GM18858 (cell line): ENCODE data around the gene HOXB4.

Source experiments
- ATAC-seq: cut with Tn5 transposase; IDR thresholded peaks from one replicate; pipeline ENCODE4 v1.9.1; 2021; ENCODE audit not compliant: unreplicated experiment

HOXB4 gene

DNA sequence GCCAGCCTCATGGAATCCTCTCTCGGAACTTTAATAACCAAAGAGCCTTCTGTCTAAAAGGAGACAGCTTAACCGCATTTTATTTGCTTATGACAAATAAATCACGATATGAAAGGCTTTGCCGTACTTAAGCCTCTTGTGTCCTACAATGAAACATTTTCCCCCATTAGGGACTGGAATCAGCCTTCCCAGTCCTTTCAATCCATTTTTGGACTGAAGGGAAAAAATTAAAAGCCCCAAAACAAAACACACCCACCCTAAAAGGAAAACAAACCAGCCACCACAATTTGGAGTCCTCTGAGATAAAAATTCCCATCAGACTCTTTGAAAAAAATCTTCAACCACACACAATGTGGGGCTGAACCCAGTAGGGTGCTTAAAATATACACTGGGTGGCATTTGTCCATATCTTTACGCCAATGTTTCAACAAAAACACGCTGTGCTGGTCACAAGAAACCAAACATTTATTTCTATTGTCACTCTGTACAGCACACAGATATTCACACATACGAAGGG, 3.0 kb downstream of the HOXB4 start:
- no peak for ATAC-seq

DNA sequence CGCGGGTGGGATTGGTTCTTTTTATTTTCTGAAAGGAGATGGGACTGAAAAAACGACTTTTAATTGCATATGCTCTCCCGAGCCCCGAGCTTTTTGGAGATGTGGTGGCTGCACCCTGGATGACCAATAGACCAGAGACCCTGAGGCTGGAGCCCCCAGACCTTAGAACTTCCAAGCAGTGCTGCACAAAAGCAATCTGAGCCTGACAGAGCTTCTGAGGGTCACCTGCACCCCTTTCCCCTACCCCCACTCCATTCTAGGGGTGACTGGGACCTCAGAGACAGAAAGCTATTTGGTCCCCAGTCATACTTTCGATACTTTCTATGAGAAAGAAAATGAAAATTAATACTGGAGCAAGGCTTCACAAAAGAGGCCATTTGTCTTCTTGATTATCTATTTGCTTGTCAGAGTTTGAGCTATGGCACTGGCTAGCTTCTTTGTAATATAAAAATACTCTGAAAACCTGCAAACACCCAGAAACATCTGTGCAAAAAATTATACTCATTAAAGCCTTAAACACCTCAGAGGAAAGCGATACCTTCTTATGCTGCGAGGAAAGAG, 3.6 kb downstream of the HOXB4 start:
- ATAC-seq, result no peak

DNA sequence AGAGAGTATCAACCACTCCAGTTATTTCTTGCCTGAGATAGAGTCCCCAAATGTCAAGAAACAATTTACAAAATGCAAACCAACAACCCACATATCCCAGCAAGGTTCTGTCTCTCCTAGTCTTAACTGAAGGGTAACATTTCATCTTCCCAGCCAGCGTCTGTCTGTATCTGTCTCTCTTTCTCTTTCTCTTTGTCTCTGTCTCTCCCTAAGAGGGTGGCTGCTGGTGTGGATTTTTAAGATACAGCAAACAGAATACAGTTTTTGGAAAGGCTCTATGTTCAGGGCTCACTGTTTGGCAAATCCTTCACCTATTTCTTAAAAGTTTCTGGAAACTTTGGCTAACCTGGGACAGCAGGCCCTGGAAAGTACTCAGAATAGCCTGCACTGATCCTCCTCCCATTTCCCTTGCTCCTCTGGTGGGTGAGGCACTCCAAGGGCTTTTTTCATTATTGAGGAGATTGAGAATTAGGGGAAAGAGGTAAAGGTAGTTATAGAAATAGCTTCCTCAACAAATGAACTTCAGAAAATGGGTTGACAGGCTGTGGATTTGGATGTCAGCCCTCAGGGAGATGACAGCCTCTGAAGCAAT, 6.2 kb downstream of the HOXB4 start:
- no peak for ATAC-seq

DNA sequence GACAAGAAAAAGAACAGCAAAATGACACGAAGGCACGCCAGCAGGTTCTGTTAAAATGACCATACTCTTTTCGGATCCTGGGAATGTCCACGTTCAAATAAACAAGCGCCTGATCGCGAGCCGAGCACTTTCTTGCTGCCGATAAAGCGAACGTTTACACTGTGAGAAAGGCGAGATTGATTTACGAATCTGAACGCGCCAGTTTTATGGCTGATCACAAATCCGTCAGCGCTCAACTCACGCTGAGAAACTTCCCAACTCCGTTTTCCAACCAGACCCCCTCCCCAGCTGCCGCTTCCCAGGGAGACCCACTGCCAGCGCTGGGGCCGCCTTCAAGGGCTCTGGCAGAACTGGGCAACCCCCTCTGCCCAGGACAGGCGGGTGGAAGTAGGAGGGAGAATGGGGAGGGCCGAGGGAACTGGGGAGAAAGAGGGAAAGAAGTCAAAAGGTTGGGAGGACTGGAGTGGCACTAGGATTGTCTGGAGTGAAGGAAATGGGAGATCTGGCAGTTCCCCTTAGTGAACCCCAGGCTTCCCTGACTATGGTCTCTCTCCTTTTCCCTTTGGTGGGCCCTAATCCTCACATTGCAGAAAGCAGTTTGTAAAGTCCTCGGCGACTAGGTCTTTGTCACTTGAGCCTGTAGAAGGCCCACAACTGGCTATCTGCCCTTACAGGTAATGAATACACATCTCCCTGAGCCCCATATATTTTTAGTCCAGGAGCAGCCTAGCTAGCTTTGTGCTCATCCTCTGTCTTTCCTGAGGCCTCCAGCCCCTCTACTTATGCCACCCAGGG, 6.9 kb downstream of the HOXB4 start:
- no peak for ATAC-seq

DNA sequence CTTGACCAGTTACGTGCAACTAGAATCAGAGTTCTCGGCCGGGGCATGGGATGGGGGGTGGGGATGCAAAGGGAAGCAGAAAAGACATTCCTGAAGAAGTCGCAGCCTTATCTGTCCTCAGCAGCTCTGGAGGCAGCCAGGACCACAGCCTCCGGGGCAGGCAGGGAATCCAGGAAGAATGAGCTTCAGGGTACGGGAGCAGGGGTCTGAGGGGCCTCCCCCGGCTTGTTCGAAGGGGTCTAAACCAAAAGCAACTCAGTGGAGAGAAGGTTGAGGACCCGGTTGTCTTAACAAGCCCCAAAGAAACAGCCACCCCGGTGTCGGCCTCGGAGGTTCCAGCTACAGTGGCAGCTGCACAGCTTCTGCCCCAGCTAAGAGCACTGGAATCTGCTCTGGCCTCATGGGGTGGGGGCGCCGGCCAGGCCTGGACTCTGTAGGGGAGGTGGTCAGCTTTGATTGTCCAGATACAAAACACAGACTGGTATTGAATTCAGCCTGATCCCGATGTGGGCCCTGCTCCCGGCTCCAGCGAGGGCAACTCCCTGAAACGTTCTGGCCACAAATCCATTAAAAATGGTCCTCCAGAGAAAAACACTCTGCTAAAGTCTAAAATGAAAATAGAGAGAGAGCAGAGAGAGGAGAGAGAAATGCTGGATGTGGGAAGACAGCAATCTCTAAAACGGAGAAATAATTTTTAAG, 7.7 kb downstream of the HOXB4 start:
- no peak for ATAC-seq

DNA sequence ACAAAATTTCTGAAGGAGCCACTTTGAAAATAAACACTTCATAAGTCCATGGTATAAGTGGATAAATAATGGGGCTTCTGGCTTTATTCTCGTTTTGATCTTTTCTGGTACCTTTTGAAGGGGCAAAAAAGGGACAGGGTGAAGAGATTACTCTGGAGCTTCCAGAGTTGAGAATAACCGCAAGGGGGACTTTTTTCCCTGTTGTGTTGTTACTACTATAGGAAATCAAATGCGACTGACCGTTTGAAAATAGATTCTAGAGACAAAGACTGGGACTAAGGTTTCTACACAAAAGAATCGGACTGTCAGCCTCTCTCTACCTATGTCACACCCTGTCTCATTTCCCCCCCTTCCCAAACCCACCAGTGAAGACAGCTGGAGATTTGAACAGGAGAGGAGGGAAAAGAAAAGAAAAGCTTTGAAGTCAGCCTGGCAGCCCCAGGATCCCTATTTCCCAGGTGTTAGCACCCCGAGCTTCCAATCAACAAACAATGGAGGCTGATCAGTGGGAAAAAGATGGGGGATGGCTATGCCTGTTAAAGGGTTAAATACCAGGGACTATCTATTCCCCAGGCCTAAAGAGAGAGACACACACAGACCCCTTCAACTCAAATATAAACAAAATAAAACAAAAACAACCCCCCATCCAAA, 8.4 kb downstream of the HOXB4 start:
- ATAC-seq, result no peak

DNA sequence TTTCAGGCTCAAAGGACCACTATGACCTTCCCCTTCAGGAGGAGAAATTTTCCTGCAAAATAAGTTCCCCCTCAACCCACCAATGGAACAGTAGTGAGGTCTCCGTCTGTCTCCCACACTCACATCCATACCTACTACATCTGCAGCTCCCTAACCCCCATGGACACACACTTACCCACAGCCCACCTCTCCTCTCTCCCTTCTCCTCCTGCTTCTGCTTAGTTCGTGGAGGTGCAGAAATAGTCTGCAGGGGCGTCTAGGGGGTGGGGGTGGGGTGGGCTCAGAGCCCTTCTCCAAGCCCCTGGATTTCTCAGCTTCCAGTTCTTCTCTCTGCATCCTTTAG, 8.9 kb downstream of the HOXB4 start:
- no peak for ATAC-seq

DNA sequence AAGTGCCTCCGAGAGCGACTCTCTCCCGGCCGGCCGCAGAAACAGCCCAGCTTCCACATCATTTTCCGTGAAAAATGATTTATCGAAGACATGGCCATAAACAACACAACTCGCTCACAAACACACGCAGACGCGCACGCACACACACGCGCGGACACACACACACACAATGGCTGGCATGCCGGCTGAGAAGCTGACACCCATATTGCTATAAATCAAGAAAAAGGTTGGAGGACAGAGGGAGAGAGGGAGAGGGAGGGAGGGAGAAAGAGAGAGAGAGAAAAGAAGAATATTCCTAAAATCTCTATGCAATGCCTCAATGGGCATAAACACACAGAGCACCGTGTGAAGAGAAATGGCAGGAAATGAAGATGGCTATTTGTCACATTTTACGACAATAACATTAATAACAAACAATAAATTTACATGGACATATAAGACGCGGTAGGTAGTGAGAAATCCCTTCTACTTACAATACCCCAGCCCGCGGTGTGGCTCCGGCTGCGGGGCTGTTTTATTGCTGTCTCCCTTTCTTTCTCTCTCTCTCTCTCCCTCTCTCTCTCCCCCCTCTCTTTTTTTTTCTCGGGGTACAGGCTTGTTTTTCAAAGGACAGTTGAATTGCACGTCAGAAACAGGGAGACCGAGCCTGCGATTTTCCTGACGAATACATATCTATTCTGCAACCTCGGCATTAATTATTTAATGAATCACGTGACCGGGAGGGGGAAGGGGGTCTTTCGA, 9.5 kb downstream of the HOXB4 start:
- ATAC-seq, result no peak

DNA sequence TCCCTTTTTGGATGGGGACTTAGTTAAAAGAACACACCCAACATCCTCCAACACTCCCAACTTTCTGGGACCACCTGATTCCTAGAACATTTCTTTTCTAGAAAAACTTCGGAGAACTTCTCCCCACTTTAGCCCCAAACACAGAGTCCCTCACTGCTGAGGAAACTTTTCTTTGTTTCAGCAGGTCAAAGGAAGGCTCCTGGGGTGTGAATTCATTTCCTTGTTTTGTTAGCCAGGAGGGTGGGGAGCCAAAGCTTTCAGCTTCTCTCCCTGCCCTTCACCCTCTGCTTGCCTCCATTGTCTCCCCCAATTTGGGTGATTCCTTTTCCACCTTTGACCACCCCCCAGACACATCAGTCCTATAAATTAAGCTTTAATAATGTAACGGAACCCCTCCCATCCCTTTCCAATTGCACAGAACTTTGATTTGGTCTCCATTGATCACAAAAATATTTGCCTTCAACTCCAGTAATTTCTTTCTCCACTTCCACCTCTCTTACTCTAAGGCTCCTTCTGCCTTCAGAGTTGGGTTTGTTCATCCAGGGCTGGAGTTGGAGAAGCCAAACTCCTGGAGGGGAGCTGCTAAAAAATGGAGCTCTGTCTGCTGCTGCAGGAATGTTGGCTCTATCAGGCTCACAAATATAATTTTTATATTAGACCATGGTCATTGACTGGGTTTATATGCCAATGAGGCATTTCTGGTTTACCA, 10.3 kb downstream of the HOXB4 start:
- ATAC-seq, result no peak

DNA sequence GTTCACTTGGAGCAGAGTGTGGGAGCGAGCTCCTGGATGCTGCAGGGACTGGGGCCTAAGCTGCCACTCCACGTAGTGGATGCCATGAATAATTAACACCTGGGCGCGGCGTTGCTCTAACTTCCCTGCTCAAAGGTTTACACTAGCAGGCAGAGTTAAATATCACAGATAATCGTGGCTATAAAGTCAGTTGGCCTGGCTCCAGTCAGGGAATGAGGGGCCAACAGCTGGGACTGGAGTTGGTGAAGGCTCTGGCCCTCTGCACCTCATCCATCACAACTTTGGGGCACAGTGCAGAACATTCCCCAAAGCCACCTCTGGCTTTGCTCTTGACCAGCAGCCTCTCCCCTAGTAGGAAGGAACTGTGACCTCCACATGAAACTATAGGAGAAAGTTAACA, 10.9 kb downstream of the HOXB4 start:
- no peak for ATAC-seq

DNA sequence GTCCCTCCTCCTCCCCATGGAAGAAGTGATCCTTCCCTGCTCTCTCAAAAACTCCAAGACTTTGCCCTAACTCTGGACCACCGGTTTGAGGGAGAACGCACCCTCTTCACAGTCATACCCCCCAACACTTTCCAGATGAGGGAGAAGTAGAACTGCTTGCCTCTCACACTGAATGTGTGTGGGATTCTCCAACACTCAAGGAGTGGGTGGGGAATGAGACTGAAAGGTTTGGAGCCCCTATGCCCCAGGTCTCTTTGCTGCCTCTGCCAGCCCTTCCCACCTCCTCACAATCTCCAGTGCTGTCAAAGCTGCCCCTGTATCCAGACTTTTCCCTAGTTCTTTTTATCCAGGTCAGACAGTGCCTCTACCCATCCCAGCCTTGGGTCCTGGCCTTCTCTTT, 11.4 kb downstream of the HOXB4 start:
- ATAC-seq, result no peak

DNA sequence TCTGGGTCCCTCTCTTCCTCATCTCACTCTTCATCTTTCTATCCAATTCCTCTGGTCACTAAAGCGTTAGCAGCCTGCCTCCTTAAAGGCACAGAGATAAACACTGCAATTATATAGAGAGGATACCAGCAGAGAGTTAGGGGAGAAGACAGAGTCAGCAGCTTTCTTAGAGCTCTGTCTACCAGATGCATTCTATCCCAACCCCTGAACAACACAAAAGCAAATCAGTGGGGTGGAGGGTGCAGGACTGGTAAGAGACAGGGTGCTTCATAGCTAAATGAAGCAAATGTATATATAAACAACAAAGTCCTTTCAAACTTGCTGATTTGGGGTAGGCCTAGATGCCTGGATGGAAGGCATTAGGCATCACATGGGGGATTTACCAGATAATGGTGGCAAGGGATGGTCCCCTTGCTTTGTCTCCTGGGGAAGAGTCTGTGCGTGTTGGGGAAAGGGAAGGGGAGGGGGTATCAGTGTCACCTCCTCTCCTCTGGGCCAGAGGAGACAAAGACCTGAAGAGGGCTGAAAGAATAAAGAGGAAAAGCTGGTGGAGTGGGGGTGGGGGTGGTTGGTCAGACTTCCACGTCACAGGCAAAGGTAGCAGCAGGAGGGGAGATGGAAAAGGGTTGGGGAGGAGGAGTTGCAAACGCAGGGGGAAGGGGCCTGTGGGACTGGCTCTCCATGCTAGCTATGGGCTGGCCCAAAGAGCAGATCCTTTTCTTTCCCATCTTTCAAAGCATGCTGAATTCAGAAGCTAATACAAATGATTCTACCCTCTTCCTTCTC, 12.0 kb downstream of the HOXB4 start:
- ATAC-seq, result no peak

DNA sequence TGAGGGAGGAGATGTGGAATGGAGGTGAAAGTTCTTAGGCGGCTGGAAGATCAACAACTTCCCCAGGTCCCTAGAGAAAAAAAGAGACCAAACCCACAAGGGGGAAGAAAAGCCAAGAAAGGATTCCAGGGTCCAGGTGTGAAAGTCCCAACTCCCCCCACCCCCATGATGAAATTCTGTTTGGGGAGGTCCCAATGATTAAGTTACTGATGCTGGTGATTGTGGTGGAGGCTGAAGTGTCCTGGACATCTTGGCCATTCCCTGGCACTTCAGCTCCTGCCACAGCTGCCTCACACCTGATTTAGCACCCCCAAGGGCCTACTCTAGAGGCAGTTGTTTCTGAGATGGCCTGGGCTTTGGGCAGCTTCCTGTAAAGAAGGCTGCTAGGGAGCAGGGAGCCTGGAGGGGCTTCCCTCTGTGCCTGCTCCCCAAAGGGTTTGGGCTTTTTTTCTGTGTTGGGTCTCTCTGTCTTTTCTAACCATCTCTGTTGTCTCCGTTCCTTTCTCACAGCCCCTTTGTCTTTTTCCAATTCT, 13.1 kb downstream of the HOXB4 start:
- ATAC-seq, result no peak

DNA sequence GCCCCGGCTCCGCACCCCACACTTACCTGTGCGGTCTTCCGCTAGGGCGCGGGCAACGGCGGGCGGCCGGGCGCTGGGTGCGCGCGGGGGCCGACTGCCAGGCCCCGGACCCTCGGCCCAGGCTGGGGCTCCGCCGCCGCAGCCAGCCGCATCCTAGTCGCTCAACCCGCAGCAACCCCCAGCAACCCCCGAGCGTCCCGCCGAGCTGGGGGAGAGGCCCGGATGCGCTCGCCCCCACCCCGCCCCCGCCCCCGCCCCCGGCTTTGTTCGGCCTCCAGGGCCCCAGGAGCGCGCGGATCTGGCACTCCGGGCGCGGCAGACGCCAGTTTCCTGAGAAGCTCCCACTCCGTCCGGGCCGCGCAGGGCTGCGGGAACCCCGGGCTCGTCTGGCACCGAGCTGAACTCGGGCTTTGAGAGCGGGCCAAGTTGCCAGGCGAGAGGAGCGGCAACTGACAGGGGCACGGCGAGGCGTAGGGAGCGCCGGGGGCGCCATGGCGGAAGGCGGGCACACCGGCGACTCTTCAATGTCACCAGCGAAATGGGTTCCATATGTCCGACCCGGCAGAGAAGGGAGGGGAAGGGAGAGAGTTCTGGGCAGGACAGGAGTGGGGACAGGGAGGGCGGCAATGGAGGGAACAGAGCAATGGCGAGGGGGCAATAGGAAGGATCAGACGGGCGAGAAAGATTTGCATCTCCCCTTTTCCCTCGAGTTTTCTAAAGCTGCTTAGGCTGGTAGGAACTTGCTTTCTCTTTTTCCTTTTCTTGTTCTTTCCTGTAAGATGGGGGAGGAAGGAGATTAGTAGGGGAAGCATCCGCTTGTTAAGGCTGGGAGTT, 13.7 kb downstream of the HOXB4 start:
- no peak for ATAC-seq

DNA sequence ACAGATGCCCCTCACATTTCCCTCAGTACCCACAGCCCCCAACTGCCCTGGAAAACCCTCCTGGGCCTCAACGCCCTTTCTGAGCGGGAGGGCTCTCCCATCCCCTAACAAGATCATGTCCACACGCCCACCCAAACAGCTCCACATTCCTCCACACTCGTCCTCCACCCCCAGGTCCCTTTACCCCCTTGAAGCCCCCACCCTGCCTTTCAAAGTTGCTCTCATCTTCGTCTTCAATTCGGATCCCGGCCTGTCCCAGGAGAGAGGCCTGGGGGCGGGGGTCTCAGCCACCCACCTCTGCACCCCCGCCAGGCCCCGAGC, 14.3 kb downstream of the HOXB4 start:
- ATAC-seq, result no peak

DNA sequence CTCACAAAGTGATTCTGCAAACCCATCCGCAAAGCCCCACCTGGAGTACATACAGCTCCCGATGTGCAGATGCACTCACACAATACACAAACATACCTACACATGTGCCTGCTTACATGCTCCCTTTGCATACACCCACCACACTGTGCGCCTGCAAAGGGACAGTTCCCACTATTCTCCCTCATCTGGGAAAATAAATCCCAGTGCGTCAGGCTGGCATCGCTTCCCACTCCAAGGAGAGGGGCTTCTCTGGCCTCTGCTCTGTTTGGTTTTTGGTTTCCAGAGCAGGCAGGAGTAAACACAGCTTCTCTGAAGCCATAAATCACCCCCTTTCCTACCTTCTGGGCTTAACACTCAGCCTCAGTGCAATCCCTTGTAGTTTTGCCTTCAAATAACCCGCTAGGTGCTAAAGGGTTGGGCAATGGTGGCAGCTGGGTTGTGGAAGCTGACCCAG, 14.7 kb downstream of the HOXB4 start:
- no peak for ATAC-seq

DNA sequence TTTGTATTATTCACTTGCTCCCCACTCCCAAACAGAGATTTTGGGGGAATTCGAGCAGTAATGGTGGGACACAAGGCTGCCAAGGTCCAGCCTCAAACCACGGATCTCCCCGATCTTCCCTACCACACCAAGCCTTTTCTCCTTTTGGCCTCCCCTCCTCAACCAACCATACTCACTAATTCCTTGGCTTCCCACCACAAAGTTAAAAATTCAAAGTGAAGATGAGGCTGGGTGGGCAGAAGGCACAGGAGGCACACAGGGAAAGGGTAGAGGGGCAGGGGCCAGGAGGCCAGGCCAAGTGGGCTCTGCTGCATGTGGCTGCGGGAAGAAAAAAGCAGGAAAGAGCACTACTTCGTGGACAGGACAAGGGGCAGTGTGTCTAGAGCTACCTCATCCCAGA, 15.2 kb downstream of the HOXB4 start:
- no peak for ATAC-seq
